LNCAP (cell line): ENCODE data around the gene CRELD1.

ENCODE experiments used
- TF ChIP-seq, protein P1 (sequence below): fragments of 450-650 bp; IDR thresholded peaks from 2 replicates; pipeline ENCODE4 v1.5.1; 2017; ENCODE audit warnings: mild to moderate bottlenecking

CRELD1 gene

DNA sequence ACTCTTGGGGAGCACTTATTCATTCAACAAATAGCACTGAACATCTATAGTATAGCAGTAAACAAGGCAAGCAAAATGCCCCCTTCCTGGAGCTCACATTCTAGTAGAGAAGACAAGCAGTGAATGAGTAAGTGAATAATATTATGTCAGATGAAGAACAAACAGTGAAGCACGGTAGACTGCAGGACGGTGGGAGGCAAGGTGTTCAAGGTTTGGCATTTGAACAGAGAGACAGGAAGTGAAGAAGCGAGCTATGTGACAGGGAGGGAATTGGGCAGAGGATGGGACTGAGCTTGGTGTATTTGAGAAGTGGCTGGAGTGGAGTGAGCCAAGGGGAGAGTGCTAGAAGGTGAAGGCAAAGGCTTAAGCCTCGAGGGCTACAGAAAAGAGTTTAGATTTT is 1.4 kb downstream of the CRELD1 start:
- TF ChIP-seq, protein P1, sequence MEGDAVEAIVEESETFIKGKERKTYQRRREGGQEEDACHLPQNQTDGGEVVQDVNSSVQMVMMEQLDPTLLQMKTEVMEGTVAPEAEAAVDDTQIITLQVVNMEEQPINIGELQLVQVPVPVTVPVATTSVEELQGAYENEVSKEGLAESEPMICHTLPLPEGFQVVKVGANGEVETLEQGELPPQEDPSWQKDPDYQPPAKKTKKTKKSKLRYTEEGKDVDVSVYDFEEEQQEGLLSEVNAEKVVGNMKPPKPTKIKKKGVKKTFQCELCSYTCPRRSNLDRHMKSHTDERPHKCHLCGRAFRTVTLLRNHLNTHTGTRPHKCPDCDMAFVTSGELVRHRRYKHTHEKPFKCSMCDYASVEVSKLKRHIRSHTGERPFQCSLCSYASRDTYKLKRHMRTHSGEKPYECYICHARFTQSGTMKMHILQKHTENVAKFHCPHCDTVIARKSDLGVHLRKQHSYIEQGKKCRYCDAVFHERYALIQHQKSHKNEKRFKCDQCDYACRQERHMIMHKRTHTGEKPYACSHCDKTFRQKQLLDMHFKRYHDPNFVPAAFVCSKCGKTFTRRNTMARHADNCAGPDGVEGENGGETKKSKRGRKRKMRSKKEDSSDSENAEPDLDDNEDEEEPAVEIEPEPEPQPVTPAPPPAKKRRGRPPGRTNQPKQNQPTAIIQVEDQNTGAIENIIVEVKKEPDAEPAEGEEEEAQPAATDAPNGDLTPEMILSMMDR: no peak

GRCh38 chr3:9935966-9936510 is 2.4 kb downstream of the CRELD1 start:
- TF ChIP-seq, protein P1: no peak

GRCh38 chr3:9937486-9938238 is 4.0 kb downstream of the CRELD1 start:
- TF ChIP-seq, protein P1: no peak

DNA sequence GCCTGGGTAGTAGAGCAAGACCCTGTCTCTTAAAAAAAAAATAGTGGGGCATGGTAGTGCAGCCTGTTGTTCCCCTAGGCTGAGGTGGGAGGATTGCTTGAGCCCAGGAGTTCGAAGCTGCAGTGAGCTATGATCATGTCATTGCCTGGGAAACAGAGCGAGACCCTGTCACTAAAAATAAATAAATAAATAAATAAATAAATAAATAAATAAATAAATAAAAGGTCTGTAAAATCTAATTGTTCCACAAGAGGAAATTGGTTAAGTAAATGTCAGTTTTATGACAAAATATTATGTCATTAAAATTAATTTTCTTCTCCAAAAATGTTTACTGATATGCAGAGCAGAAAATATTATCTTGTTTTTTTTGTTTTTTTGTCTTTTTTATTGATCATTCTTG is 5.3 kb downstream of the CRELD1 start:
- TF ChIP-seq, protein P1: no peak

DNA sequence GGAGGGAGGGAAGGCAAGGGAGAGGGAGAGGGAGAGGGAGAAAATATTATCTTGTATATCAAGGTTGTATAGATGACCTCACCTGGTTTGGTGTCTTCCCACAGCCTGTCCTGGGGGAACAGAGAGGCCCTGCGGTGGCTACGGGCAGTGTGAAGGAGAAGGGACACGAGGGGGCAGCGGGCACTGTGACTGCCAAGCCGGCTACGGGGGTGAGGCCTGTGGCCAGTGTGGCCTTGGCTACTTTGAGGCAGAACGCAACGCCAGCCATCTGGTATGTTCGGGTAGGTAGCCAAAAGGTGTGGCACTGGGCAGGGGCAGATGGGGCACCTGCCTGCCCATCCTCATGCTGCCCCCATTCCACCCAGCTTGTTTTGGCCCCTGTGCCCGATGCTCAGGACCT is 7.1 kb downstream of the CRELD1 start:
- TF ChIP-seq, protein P1: no peak

- TF ChIP-seq, protein P1: no peak
These were observed 8.5 kb downstream of the CRELD1 start for GRCh38 chr3:9942164-9942563.

DNA sequence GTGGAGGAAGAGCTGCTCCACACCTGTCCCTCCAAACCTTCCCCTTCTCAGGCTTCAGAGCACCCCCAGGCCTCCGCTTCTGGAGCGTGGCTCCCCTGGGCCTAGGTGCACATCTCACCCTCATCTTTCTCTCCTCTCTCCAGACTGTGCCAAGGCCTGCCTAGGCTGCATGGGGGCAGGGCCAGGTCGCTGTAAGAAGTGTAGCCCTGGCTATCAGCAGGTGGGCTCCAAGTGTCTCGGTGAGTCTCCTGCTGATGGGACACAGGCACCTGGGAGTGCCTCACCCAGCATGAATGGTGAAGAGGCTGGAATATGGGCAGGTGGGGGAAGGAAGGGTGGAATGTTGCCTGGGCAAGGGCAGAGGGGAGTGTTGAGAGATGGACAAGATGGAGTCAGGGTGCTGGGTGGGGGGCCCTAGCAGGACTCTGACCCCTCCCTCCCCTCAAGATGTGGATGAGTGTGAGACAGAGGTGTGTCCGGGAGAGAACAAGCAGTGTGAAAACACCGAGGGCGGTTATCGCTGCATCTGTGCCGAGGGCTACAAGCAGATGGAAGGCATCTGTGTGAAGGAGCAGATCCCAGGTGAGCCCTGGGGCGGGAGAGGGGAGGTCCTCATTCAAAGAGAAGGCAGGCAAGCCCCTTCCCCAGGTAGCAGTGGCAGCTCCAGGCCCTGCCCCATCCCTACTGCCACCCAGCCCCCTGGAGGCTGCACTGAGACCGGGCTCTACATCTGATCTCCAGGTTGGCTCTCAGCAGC is 9.5 kb downstream of the CRELD1 start:
- TF ChIP-seq, protein P1: no peak
